ENCODE results near the gene ABCA1.

ABCA1 gene

GRCh38 chr9:104819033-104819432, 108.9 kb downstream of the ABCA1 start:
- no peak overlapping the region for H3K4me3 ChIP-seq (ENCODE audit: low read depth, low read length)
- no peak for TF ChIP-seq CTCF (conservative IDR thresholded peaks at IDR 0.05; ENCODE audit: low read depth, low read length)
- no peak for DNase-seq (ENCODE audit: low read depth)

GRCh38 chr9:104817437-104817836, 110.5 kb downstream of the ABCA1 start:
- no peak for TF ChIP-seq CTCF (conservative IDR thresholded peaks at IDR 0.05; ENCODE audit: low read depth, low read length)
- DNase-seq (ENCODE audit: low read depth), result no peak
- no peak overlapping the region for H3K4me3 ChIP-seq (ENCODE audit: low read depth, low read length)

GRCh38 chr9:104815851-104816565, 111.9 kb downstream of the ABCA1 start:
- H3K4me3 ChIP-seq (ENCODE audit: low read depth, low read length), result no peak overlapping the region

GRCh38 chr9:104810421-104811339, 117.3 kb downstream of the ABCA1 start:
- H3K4me3 ChIP-seq (ENCODE audit: low read depth, low read length), result no peak overlapping the region
- no peak for TF ChIP-seq CTCF (conservative IDR thresholded peaks at IDR 0.05; ENCODE audit: low read depth, low read length)
- DNase-seq (ENCODE audit: low read depth), result peak; percentile 65

More at GRCh38 chr9:104815851-104816565, 111.9 kb downstream of the ABCA1 start:
- TF ChIP-seq CTCF (conservative IDR thresholded peaks at IDR 0.05; ENCODE audit: low read depth, low read length), result no peak
- no peak for DNase-seq (ENCODE audit: low read depth)

GRCh38 chr9:104808035-104808614, 119.8 kb downstream of the ABCA1 start:
- H3K4me3 ChIP-seq (ENCODE audit: low read depth, low read length), result no peak overlapping the region
- DNase-seq (ENCODE audit: low read depth), result peak; percentile 77
- TF ChIP-seq CTCF (conservative IDR thresholded peaks at IDR 0.05; ENCODE audit: low read depth, low read length), result peak; percentile 66

GRCh38 chr9:104805441-104805840, 122.5 kb downstream of the ABCA1 start:
- DNase-seq (ENCODE audit: low read depth), result no peak
- TF ChIP-seq CTCF (conservative IDR thresholded peaks at IDR 0.05; ENCODE audit: low read depth, low read length), result no peak
- H3K4me3 ChIP-seq (ENCODE audit: low read depth, low read length), result no peak overlapping the region
